GM12873 (cell line): ENCODE data around the gene GSG1L.

Source experiments
- CTCF ChIP-seq: IDR thresholded peaks from 2 replicates; pipeline ENCODE4 v1.5.1; 2012; ENCODE audit warnings: low read depth, mild to moderate bottlenecking, moderate library complexity, low read length, control low read depth; ENCODE audit not compliant: insufficient read depth; ENCODE audit errors: missing control alignments

Gene GSG1L

GRCh38 chr16:27764869-27765675 is 298.4 kb downstream of the GSG1L start:
- no peak for TF ChIP-seq CTCF

- TF ChIP-seq CTCF = no peak
These were observed 299.1 kb downstream of the GSG1L start for GRCh38 chr16:27764427-27764826.

- no peak for TF ChIP-seq CTCF
These were observed 301.1 kb downstream of the GSG1L start for GRCh38 chr16:27762441-27762840.

- no peak for TF ChIP-seq CTCF
These were observed 301.7 kb downstream of the GSG1L start for GRCh38 chr16:27761816-27762215.

- no peak for TF ChIP-seq CTCF
These were observed 302.7 kb downstream of the GSG1L start for GRCh38 chr16:27760789-27761176.

GRCh38 chr16:27759967-27760788 is 303.3 kb downstream of the GSG1L start:
- TF ChIP-seq CTCF = no peak

GRCh38 chr16:27759301-27759871 is 304.1 kb downstream of the GSG1L start:
- TF ChIP-seq CTCF = no peak
